Nephron progenitor cell (in vitro differentiated cells): ENCODE measurements around the gene MYO1H.
"Not testable (repeated sequence)": the region's sequence is repeated elsewhere in the genome, so short reads cannot be mapped to it uniquely, and the experiment has no call there.

Source experiments
- DNase-seq: peaks from one replicate; pipeline ENCODE4 v3.0.0; 2021
- H3K27ac Mint-ChIP-seq: 2 replicates; pipeline ENCODE4 v1.8.0; 2021; ENCODE audit warnings: mild to moderate bottlenecking, moderate library complexity, mixed read lengths
- H3K27me3 Mint-ChIP-seq: 2 replicates; pipeline ENCODE4 v1.8.0; 2021; ENCODE audit warnings: mild to moderate bottlenecking, low read depth, mixed read lengths; ENCODE audit not compliant: poor library complexity
- H3K36me3 Mint-ChIP-seq: 2 replicates; pipeline ENCODE4 v1.8.0; 2021; ENCODE audit warnings: low read depth, mixed read lengths
- H3K4me1 Mint-ChIP-seq: 2 replicates; pipeline ENCODE4 v1.8.0; 2021; ENCODE audit warnings: mixed read lengths
- H3K4me3 Mint-ChIP-seq: 2 replicates; pipeline ENCODE4 v1.8.0; 2021; ENCODE audit warnings: mild to moderate bottlenecking, moderate library complexity, mixed read lengths
- H3K9me3 Mint-ChIP-seq: 2 replicates; pipeline ENCODE4 v1.8.0; 2021; ENCODE audit warnings: mild to moderate bottlenecking, moderate library complexity, mixed read lengths
- CTCF ChIP-seq: fragments of 200-600 bp; sonication (generic); IDR thresholded peaks from 2 replicates; pipeline ENCODE4 v1.5.0; 2021; ENCODE audit warnings: antibody characterized with exemption

MYO1H gene

DNA sequence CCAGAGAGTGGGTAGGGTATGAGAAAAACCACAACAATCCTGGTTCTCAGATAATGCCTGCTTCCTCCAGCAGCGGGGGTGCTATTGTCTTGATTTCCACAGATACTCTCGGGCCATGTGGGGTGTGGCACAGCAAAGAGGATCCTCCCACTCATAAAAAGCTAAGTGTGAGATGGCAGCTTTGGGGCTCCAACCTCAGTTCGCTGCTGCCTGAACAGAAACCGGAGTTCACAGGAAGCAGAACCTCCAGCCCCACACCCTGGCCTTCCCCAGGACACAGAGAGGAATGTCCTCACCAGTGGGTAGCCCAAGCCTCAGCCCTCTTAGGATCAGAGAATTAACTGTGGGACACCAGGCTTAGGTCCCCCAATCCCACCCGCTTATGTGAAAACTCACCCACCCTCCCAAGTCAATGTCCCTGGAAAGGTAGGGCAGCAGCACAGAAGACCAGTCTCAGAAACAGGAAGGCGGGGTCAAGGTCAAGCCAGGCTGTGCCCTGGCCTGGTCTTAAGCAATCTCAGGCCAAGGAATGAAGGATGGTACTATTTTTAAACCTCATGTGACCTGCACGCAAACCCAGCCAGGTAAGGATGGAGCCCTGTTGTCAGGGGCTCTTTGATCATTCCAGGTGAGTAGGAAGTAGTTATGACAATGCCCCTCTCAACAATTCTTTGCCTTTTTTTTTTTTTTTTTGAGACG, 120.4 kb downstream of the MYO1H start:
- no peak overlapping the region for H3K27ac Mint-ChIP-seq
- H3K9me3 Mint-ChIP-seq = no peaks in the 10 kb centered on the region
- H3K36me3 Mint-ChIP-seq = peaks cover 29% of the 10 kb centered on the region
- no peak overlapping the region for H3K4me3 Mint-ChIP-seq
- H3K27me3 Mint-ChIP-seq = no peaks in the 10 kb centered on the region
- no peak for TF ChIP-seq CTCF
- peaks cover 41% of the 10 kb centered on the region for H3K4me1 Mint-ChIP-seq
- DNase-seq = no peak

DNA sequence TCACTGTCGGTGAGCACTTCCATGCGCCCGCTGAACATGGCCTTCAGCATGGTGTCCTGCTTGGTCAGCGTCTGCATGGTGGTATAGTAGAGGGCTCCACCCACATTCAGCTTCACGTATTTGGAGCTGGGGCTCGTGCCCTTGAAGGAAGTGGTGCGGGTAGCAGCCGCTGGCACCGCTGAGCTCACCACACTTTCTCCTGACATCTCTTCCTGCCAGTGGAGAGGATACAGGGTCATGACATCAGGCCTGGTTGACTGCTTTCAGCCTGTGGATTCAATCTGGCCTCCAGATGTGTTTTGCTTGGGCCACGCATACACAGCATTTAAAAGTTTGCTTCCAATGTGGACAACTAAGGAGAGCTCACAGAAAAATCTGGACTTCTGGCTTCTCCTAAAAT, 121.8 kb downstream of the MYO1H start:
- no peak for TF ChIP-seq CTCF
- Mint-ChIP-seq H3K36me3 (peaks cover 29% of the 10 kb centered on the region), H3K4me3 (no peak overlapping the region), H3K27me3 (no peaks in the 10 kb centered on the region), H3K27ac (no peak overlapping the region), H3K9me3 (no peaks in the 10 kb centered on the region), H3K4me1 (peaks cover 30% of the 10 kb centered on the region)
- no peak for DNase-seq

DNA sequence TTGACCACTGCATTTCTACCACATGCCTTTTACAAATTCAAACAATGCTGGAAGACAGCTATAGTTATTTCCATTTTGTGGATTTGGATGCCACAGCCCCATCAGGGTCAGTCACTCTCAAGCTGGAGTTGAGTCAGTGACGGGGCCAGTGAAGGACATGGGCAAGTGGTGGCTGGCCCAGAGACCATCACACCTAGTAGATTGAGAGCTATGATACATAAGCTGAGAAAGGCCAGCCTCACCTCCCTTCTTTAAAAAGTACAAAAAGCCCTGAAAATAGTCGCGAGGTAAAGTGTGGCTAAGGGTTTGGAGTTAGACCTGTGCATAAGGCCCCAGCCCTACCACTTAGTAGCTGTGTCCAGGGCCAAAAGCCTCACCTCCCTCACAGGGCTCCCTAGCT, 125.3 kb downstream of the MYO1H start:
- Mint-ChIP-seq H3K36me3 (peaks cover 20% of the 10 kb centered on the region), H3K4me1 (peaks cover 37% of the 10 kb centered on the region), H3K9me3 (no peaks in the 10 kb centered on the region), H3K27ac (no peak overlapping the region), H3K4me3 (no peak overlapping the region), H3K27me3 (no peaks in the 10 kb centered on the region)
- no peak for DNase-seq
- TF ChIP-seq CTCF = no peak

- H3K27me3 Mint-ChIP-seq, DNase-seq, H3K4me3 Mint-ChIP-seq, H3K9me3 Mint-ChIP-seq, H3K27ac Mint-ChIP-seq: not testable (repeated sequence)
- Mint-ChIP-seq H3K4me1 (peaks cover 41% of the 10 kb centered on the region), H3K36me3 (peaks cover 15% of the 10 kb centered on the region)
Observed at GRCh38 chr12:109473526-109474270, 126.0 kb downstream of the MYO1H start.

- no peaks in the 10 kb centered on the region for H3K27me3 Mint-ChIP-seq
- TF ChIP-seq CTCF = no peak
- DNase-seq = no peak
- H3K9me3 Mint-ChIP-seq = no peaks in the 10 kb centered on the region
- H3K4me3 Mint-ChIP-seq = peak overlapping the region; percentile 99
- H3K4me1 Mint-ChIP-seq = peaks cover 45% of the 10 kb centered on the region
- H3K27ac Mint-ChIP-seq = no peak overlapping the region
- H3K36me3 Mint-ChIP-seq = peaks cover under 1% of the 10 kb centered on the region
Observed at GRCh38 chr12:109475121-109475520, 127.4 kb downstream of the MYO1H start.

DNA sequence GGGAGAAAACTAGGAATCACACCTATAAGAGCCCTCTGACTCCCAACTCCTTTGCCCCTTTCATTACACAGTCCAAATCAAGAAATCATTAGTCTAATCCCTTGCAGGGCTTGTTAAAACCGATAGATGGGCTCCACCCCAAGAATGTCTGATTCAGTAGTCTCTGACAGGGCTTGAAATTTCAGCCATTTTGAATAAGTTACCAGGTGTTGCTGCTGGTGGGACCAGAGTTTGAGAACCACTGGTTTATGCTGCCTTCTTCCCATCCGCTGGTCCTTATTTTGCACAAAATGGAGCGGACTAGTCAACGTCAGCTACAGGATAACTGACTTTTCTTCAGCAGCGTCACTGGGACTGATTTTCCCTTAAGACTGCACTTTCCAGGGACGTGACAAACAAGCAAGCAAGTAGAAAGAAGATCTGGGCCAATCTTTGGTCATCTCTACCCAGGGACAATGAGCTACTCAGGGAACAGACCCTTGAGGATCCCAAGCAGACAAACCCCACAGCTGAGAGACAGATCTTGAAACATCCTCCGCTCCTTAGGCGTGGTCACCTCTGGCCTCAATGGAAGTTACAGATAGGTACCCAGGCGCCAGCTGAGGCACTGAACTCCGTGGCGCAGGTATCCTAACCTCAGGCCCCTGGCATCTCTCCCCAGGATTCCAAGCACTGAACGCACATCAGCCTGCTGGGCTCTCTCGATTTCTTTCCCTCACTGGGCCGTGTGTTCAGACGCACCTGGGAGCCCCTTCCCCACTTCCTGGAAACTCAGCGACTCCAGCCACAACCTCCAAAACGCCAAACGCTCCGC, 128.5 kb downstream of the MYO1H start:
- peak overlapping the region; percentile 92 for H3K27ac Mint-ChIP-seq
- no peak for DNase-seq
- peaks cover 44% of the 10 kb centered on the region for H3K4me1 Mint-ChIP-seq
- H3K36me3 Mint-ChIP-seq = no peaks in the 10 kb centered on the region
- H3K9me3 Mint-ChIP-seq = no peaks in the 10 kb centered on the region
- H3K4me3 Mint-ChIP-seq = peak overlapping the region; percentile 99
- no peaks in the 10 kb centered on the region for H3K27me3 Mint-ChIP-seq
- TF ChIP-seq CTCF = no peak
